ENCODE measurements around the gene FUBP1. TPM values are rescaled to one million over a fixed set of nuclear protein-coding genes. Genes with fewer than 3 reads are reported as not detected.
A peak's percentile ranks its signal among the peaks of the same experiment; 100 is the strongest.
"Not testable (repeated sequence)": the region's sequence is repeated elsewhere in the genome, so short reads cannot be mapped to it uniquely, and the experiment has no call there.

The FUBP1 gene
- total RNA-seq, 2 donors from 2014 or later = 45.8 to 49.3 TPM

DNA sequence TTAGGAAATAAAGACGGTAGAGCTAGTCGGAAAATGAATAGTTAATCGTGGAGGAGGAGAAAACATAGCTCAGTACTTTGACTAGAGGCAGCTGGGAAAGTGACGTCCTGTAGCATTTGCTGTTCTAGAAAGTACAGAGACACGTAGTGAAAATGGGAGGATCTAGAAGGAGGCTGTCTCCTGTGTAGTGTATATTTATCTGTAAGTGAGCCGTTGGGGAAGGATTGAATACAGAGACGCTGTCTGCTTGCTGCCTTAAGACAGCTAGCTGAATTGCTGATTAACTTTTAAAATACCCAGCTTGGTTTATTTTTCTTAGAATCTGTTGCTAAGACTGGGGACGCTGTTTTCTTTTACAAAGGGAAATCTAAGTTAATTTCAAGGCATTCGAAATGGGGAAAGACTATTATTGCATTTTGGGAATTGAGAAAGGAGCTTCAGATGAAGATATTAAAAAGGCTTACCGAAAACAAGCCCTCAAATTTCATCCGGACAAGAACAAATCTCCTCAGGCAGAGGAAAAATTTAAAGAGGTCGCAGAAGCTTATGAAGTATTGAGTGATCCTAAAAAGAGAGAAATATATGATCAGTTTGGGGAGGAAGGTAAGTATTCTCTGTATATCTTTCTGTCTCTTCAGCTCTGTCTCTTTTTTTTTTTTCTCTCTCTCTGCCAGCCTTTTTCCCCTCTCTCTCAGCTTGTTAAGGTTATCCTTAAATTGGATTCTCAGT is 26.0 kb upstream of the FUBP1 start, which contains the start of gene DNAJB4:
TSS of gene DNAJB4 (plus strand) at position 221 of the 729 bp plus-strand sequence. CDS start at position 393, 172 bp downstream.
- TF ChIP-seq, protein P1, sequence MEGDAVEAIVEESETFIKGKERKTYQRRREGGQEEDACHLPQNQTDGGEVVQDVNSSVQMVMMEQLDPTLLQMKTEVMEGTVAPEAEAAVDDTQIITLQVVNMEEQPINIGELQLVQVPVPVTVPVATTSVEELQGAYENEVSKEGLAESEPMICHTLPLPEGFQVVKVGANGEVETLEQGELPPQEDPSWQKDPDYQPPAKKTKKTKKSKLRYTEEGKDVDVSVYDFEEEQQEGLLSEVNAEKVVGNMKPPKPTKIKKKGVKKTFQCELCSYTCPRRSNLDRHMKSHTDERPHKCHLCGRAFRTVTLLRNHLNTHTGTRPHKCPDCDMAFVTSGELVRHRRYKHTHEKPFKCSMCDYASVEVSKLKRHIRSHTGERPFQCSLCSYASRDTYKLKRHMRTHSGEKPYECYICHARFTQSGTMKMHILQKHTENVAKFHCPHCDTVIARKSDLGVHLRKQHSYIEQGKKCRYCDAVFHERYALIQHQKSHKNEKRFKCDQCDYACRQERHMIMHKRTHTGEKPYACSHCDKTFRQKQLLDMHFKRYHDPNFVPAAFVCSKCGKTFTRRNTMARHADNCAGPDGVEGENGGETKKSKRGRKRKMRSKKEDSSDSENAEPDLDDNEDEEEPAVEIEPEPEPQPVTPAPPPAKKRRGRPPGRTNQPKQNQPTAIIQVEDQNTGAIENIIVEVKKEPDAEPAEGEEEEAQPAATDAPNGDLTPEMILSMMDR (IDR thresholded peaks at IDR 0.05) = no peak
- Histone ChIP-seq H3K4me1 (peaks cover 0 to 39% of the 10 kb centered on the region in 2 donors), H3K27ac (peak within 1 kb of the TSS; percentile 93 to 94), H3K27me3 (no peaks in the 10 kb centered on the region), H3K9me3 (no peaks in the 10 kb centered on the region), H3K36me3 (no peaks in the 10 kb centered on the region), H3K4me3 (peak within 1 kb of the TSS; percentile 66 to 78)
- peak; percentile 80 for DNase-seq (ENCODE audit: low spot score)

DNA sequence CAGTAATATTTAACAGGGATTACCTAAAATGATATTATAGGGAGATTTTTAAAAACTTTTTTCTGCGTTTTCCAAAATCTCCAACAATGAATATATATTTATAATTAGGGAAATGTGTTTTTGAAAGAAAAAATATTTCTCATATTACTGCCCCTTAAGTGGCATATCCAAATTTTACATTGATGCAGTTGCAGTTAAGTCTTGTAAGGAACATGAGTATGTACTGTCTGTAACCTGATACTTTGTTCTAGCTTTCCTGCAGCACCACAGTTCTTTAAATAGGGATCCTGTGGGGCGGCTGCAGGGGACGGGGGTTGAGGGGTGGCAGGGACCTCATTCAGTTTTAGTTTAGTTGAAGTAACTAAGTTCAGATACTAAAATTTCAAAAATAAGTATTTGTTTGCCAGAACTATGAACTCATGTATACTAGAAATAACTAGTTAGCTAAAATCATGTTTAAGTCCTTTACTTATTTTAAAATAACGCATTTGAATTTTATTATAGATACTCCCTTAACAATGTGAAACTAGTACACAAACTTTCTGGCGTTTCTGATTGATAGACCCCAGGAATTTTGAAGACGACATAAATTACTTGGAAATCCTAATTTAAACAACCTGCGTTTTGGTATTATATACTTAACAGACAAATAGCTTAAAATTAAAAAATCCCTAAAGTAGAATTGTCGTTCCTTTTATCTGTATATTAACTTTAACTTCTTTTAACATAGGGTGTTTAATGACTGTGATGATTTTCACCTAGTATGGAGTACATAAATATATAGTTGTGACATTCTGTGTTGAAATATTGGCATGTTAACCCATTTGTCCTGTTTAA is 25.2 kb upstream of the FUBP1 start:
- peaks cover 0 to 31% of the 10 kb centered on the region in 2 donors for H3K4me1 ChIP-seq
- no peak for DNase-seq (ENCODE audit: low spot score)
- TF ChIP-seq, protein P1 (IDR thresholded peaks at IDR 0.05) = no peak
- peak overlapping the region; percentile 93 to 94 for H3K27ac ChIP-seq
- H3K36me3 ChIP-seq = no peaks in the 10 kb centered on the region
- no peaks in the 10 kb centered on the region for H3K27me3 ChIP-seq
- no peaks in the 10 kb centered on the region for H3K9me3 ChIP-seq
- peak overlapping the region; percentile 66 to 78 for H3K4me3 ChIP-seq

DNA sequence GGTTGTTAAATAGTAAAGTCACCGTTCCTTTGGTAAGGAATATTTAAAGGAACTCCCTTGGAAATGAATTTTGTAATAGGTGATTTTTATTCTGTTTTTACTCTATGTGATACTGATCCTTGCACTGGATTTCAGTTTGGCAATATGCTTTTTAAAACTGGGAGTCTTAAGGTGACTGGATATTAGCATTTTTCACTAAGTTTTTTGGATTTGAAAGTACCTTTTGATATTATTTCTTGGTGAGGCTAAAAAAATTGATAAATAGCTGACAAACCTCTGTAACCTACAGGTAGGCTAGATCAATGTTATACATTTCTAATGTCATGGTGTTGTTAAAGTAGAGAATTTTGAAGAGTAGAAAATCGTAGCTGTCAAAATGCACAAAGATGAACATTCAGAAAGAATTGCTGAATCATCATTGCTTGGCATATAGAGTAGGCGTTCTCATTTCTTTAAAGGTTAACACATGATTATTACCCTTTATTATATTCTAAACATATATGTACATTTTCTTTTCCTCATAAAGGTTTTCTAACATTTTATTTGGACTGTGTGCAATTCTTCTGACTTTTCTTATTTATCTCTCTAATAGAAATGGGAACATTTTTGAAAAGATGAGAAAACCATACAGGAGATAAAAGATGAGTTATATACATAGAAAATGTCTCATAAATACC is 24.3 kb upstream of the FUBP1 start:
- peak overlapping the region; percentile 93 to 94 for H3K27ac ChIP-seq
- H3K27me3 ChIP-seq = no peaks in the 10 kb centered on the region
- TF ChIP-seq, protein P1 (IDR thresholded peaks at IDR 0.05) = no peak
- no peaks in the 10 kb centered on the region for H3K9me3 ChIP-seq
- no peaks in the 10 kb centered on the region for H3K36me3 ChIP-seq
- H3K4me1 ChIP-seq = peaks cover 0 to 29% of the 10 kb centered on the region in 2 donors
- DNase-seq (ENCODE audit: low spot score) = no peak
- peak overlapping the region in 1 of 2 donors; percentile 66 for H3K4me3 ChIP-seq

DNA sequence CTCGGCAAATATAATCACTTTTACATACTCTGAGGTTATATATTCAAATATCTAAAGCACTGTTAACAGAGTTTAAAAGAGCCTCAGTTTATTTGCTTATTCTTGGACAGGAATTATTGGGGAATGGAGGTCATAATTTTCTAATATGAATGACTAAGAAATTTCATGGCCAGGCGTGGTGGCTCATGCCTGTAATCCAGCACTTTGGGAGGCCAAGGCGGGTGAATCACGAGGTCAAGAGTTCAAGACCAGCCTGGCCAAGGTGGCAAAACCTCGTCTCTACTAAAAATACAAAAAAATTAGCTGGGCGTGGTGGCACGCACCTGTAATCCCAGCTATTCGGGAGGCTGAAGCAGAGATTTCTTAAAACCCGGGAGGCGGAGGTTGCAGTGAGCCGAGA is 21.7 kb upstream of the FUBP1 start:
- not testable (repeated sequence) for H3K4me3 ChIP-seq; H3K9me3 ChIP-seq; H3K36me3 ChIP-seq; H3K27me3 ChIP-seq; H3K27ac ChIP-seq; DNase-seq (ENCODE audit: low spot score)
- H3K4me1 ChIP-seq = peaks cover 0 to 14% of the 10 kb centered on the region in 2 donors

DNA sequence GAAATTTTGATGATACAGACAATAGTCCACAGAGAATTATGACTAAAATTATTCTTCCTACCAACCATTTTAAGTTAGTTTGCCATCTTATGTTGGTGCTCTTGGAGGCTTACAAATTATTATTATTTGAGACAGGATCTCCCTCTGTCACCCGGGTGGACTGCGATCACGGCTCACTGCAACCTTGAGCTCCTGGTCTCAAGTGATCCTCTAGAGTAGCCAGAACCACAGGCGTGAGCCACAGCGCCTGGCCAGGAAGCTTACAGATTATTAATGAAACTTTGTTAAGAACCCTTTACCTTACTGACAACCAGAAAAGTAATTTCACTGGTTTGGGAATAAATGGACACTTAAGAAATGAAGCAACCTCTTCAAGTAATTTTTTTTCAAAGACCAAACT is 17.9 kb upstream of the FUBP1 start:
- Histone ChIP-seq H3K4me3 (no peak overlapping the region), H3K27ac (no peak overlapping the region), H3K27me3 (no peaks in the 10 kb centered on the region), H3K36me3 (peaks cover 6% of the 10 kb centered on the region), H3K4me1 (no peaks in the 10 kb centered on the region), H3K9me3 (no peaks in the 10 kb centered on the region)
- TF ChIP-seq, protein P1 (IDR thresholded peaks at IDR 0.05) = no peak
- DNase-seq (ENCODE audit: low spot score) = no peak
